ENCODE measurements around the gene GSTT4.
"Not testable (repeated sequence)": the region's sequence is repeated elsewhere in the genome, so short reads cannot be mapped to it uniquely, and the experiment has no call there.

GSTT4 gene

GRCh38 chr22:24005201-24005600 lies at the start of gene GSTT4:
GSTT4 (minus strand) TSS chr22:24005453; CDS start chr22:24005356, 97 bp downstream.
- no peak within 1 kb of the TSS for H3K4me3 Mint-ChIP-seq
- ATAC-seq (replicated peaks; ENCODE audit: extremely low read depth, poor library complexity, severe bottlenecking) (no peak), DNase-seq (ENCODE audit: low spot score in 2 of 2) (no peak)
- no peaks in the 10 kb centered on the region for H3K36me3 Mint-ChIP-seq (ENCODE audit: insufficient read depth)
- no peaks in the 10 kb centered on the region for H3K9me3 Mint-ChIP-seq
- peaks cover 11% of the 10 kb centered on the region for H3K27me3 Mint-ChIP-seq
- H3K4me1 Mint-ChIP-seq, result peaks cover 6% of the 10 kb centered on the region
- no peak within 1 kb of the TSS for H3K27ac Mint-ChIP-seq (ENCODE audit: low read depth)

- peaks cover 43% of the 10 kb centered on the region for H3K36me3 Mint-ChIP-seq (ENCODE audit: insufficient read depth)
- no peaks in the 10 kb centered on the region for H3K27me3 Mint-ChIP-seq
- no peak overlapping the region for H3K27ac Mint-ChIP-seq (ENCODE audit: low read depth)
- DNase-seq (ENCODE audit: low spot score in 2 of 2) (no peak), ATAC-seq (replicated peaks; ENCODE audit: extremely low read depth, poor library complexity, severe bottlenecking) (no peak)
- no peaks in the 10 kb centered on the region for H3K4me1 Mint-ChIP-seq
- H3K9me3 Mint-ChIP-seq, result no peaks in the 10 kb centered on the region
- H3K4me3 Mint-ChIP-seq, result no peak overlapping the region
Observed at GRCh38 chr22:24054356-24054755, 49.1 kb upstream of the GSTT4 start.

- no peak for ATAC-seq (replicated peaks; ENCODE audit: extremely low read depth, poor library complexity, severe bottlenecking)
- Mint-ChIP-seq H3K27ac (ENCODE audit: low read depth) (no peak overlapping the region), H3K36me3 (ENCODE audit: insufficient read depth) (peaks cover 38% of the 10 kb centered on the region)
Observed at GRCh38 chr22:24053481-24054226, 48.4 kb upstream of the GSTT4 start.

GRCh38 chr22:24051568-24051967 lies 46.3 kb upstream of the GSTT4 start:
- Mint-ChIP-seq H3K27ac (ENCODE audit: low read depth) (no peak overlapping the region), H3K4me1 (no peaks in the 10 kb centered on the region), H3K9me3 (no peaks in the 10 kb centered on the region), H3K4me3 (no peak overlapping the region), H3K27me3 (no peaks in the 10 kb centered on the region), H3K36me3 (ENCODE audit: insufficient read depth) (peaks cover 31% of the 10 kb centered on the region)
- ATAC-seq (replicated peaks; ENCODE audit: extremely low read depth, poor library complexity, severe bottlenecking) (no peak), DNase-seq (ENCODE audit: low spot score in 2 of 2) (no peak)

More at GRCh38 chr22:24053481-24054226, 48.4 kb upstream of the GSTT4 start:
- no peak for DNase-seq (ENCODE audit: low spot score in 2 of 2)
- no peaks in the 10 kb centered on the region for H3K9me3 Mint-ChIP-seq
- H3K4me3 Mint-ChIP-seq, result no peak overlapping the region
- no peaks in the 10 kb centered on the region for H3K27me3 Mint-ChIP-seq
- H3K4me1 Mint-ChIP-seq, result no peaks in the 10 kb centered on the region

- ATAC-seq (replicated peaks; ENCODE audit: extremely low read depth, poor library complexity, severe bottlenecking) (no peak), DNase-seq (ENCODE audit: low spot score in 2 of 2) (no peak)
- no peaks in the 10 kb centered on the region for H3K27me3 Mint-ChIP-seq
- peaks cover 2% of the 10 kb centered on the region for H3K4me1 Mint-ChIP-seq
- no peak overlapping the region for H3K4me3 Mint-ChIP-seq
- H3K27ac Mint-ChIP-seq (ENCODE audit: low read depth), result no peak overlapping the region
- no peaks in the 10 kb centered on the region for H3K9me3 Mint-ChIP-seq
- peaks cover 30% of the 10 kb centered on the region for H3K36me3 Mint-ChIP-seq (ENCODE audit: insufficient read depth)
Observed at GRCh38 chr22:24051028-24051427, 45.8 kb upstream of the GSTT4 start.

- no peak for ATAC-seq (replicated peaks; ENCODE audit: extremely low read depth, poor library complexity, severe bottlenecking)
- no peak overlapping the region for H3K27ac Mint-ChIP-seq (ENCODE audit: low read depth)
- no peak for DNase-seq (ENCODE audit: low spot score in 2 of 2)
- no peaks in the 10 kb centered on the region for H3K9me3 Mint-ChIP-seq
- peaks cover 30% of the 10 kb centered on the region for H3K36me3 Mint-ChIP-seq (ENCODE audit: insufficient read depth)
- no peak overlapping the region for H3K4me3 Mint-ChIP-seq
- H3K4me1 Mint-ChIP-seq, result peaks cover 6% of the 10 kb centered on the region
- no peaks in the 10 kb centered on the region for H3K27me3 Mint-ChIP-seq
Observed at GRCh38 chr22:24049978-24050377, 44.7 kb upstream of the GSTT4 start.

GRCh38 chr22:24049211-24049610 lies 44.0 kb upstream of the GSTT4 start:
- ATAC-seq (replicated peaks; ENCODE audit: extremely low read depth, poor library complexity, severe bottlenecking) (no peak), DNase-seq (ENCODE audit: low spot score in 2 of 2) (no peak)
- H3K27me3 Mint-ChIP-seq, result no peaks in the 10 kb centered on the region
- no peak overlapping the region for H3K27ac Mint-ChIP-seq (ENCODE audit: low read depth)
- peaks cover 8% of the 10 kb centered on the region for H3K4me1 Mint-ChIP-seq
- no peak overlapping the region for H3K4me3 Mint-ChIP-seq
- peaks cover 35% of the 10 kb centered on the region for H3K36me3 Mint-ChIP-seq (ENCODE audit: insufficient read depth)
- no peaks in the 10 kb centered on the region for H3K9me3 Mint-ChIP-seq

GRCh38 chr22:24046024-24046423 lies 40.8 kb upstream of the GSTT4 start:
- H3K9me3 Mint-ChIP-seq, result no peaks in the 10 kb centered on the region
- no peak for DNase-seq (ENCODE audit: low spot score in 2 of 2)
- peaks cover 10% of the 10 kb centered on the region for H3K4me1 Mint-ChIP-seq
- no peaks in the 10 kb centered on the region for H3K27me3 Mint-ChIP-seq
- no peak overlapping the region for H3K27ac Mint-ChIP-seq (ENCODE audit: low read depth)
- peaks cover 45% of the 10 kb centered on the region for H3K36me3 Mint-ChIP-seq (ENCODE audit: insufficient read depth)
- no peak overlapping the region for H3K4me3 Mint-ChIP-seq
- ATAC-seq (replicated peaks; ENCODE audit: extremely low read depth, poor library complexity, severe bottlenecking), result no peak

GRCh38 chr22:24043958-24044357 lies 38.7 kb upstream of the GSTT4 start:
- no peaks in the 10 kb centered on the region for H3K27me3 Mint-ChIP-seq
- no peak for DNase-seq (ENCODE audit: low spot score in 2 of 2)
- peaks cover 48% of the 10 kb centered on the region for H3K36me3 Mint-ChIP-seq (ENCODE audit: insufficient read depth)
- peaks cover 10% of the 10 kb centered on the region for H3K4me1 Mint-ChIP-seq
- H3K9me3 Mint-ChIP-seq, result no peaks in the 10 kb centered on the region
- no peak overlapping the region for H3K4me3 Mint-ChIP-seq
- H3K27ac Mint-ChIP-seq (ENCODE audit: low read depth), result peak overlapping the region; percentile 30
- no peak for ATAC-seq (replicated peaks; ENCODE audit: extremely low read depth, poor library complexity, severe bottlenecking)

GRCh38 chr22:24043465-24043864 lies 38.2 kb upstream of the GSTT4 start:
- not testable (repeated sequence) for H3K9me3 Mint-ChIP-seq; ATAC-seq (replicated peaks; ENCODE audit: extremely low read depth, poor library complexity, severe bottlenecking); H3K4me3 Mint-ChIP-seq; DNase-seq (ENCODE audit: low spot score in 2 of 2); H3K27me3 Mint-ChIP-seq
- Mint-ChIP-seq H3K36me3 (ENCODE audit: insufficient read depth) (peaks cover 51% of the 10 kb centered on the region), H3K27ac (ENCODE audit: low read depth) (peak overlapping the region; percentile 30), H3K4me1 (peaks cover 10% of the 10 kb centered on the region)

GRCh38 chr22:24040946-24041345 lies 35.7 kb upstream of the GSTT4 start:
- Mint-ChIP-seq H3K9me3 (no peaks in the 10 kb centered on the region), H3K4me3 (no peak overlapping the region), H3K27ac (ENCODE audit: low read depth) (peak overlapping the region; percentile 35), H3K27me3 (no peaks in the 10 kb centered on the region), H3K36me3 (ENCODE audit: insufficient read depth) (peaks cover 58% of the 10 kb centered on the region), H3K4me1 (peaks cover 8% of the 10 kb centered on the region)
- no peak for DNase-seq (ENCODE audit: low spot score in 2 of 2)
- ATAC-seq (replicated peaks; ENCODE audit: extremely low read depth, poor library complexity, severe bottlenecking), result no peak

- H3K9me3 Mint-ChIP-seq, result no peaks in the 10 kb centered on the region
- ATAC-seq (replicated peaks; ENCODE audit: extremely low read depth, poor library complexity, severe bottlenecking) (no peak), DNase-seq (ENCODE audit: low spot score in 2 of 2) (no peak)
- no peak overlapping the region for H3K4me3 Mint-ChIP-seq
- H3K27me3 Mint-ChIP-seq, result no peaks in the 10 kb centered on the region
- H3K4me1 Mint-ChIP-seq, result peaks cover 10% of the 10 kb centered on the region
- H3K27ac Mint-ChIP-seq (ENCODE audit: low read depth), result no peak overlapping the region
- peaks cover 46% of the 10 kb centered on the region for H3K36me3 Mint-ChIP-seq (ENCODE audit: insufficient read depth)
Observed at GRCh38 chr22:24039046-24039445, 33.8 kb upstream of the GSTT4 start.

- no peak overlapping the region for H3K27ac Mint-ChIP-seq (ENCODE audit: low read depth)
- peaks cover 14% of the 10 kb centered on the region for H3K4me1 Mint-ChIP-seq
- H3K36me3 Mint-ChIP-seq (ENCODE audit: insufficient read depth), result peaks cover 39% of the 10 kb centered on the region
- H3K4me3 Mint-ChIP-seq, result no peak overlapping the region
- ATAC-seq (replicated peaks; ENCODE audit: extremely low read depth, poor library complexity, severe bottlenecking) (peak; percentile 14), DNase-seq (ENCODE audit: low spot score in 2 of 2) (no peak)
- H3K27me3 Mint-ChIP-seq, result no peaks in the 10 kb centered on the region
- no peaks in the 10 kb centered on the region for H3K9me3 Mint-ChIP-seq
Observed at GRCh38 chr22:24037851-24038765, 32.9 kb upstream of the GSTT4 start.

Data from central memory CD8-positive, alpha-beta T cell (primary cell).